Stimulated activated CD8-positive, alpha-beta memory T cell treated with anti-CD3 and anti-CD28 coated beads, Interleukin-15, amount 100 ng/mL, for 24 hours (primary cell): ENCODE data around the gene NIM1K.
A peak's percentile ranks its signal among the peaks of the same experiment; 100 is the strongest.
"Not testable (repeated sequence)": the region's sequence is repeated elsewhere in the genome, so short reads cannot be mapped to it uniquely, and the experiment has no call there.

Experiments used
- DNase-seq: peaks from one replicate; pipeline ENCODE4 v3.0.0-alpha.2; 2020; ENCODE audit warnings: low read depth

NIM1K gene

GRCh38 chr5:43190755-43191603 is 1.0 kb upstream of the NIM1K start:
- no peak for DNase-seq

GRCh38 chr5:43192558-43193180 is 644 bp downstream of the NIM1K start:
- peak; percentile 1 for DNase-seq

GRCh38 chr5:43193181-43193893 is 1.3 kb downstream of the NIM1K start:
- DNase-seq = no peak

- no peak for DNase-seq
These were observed 1.9 kb downstream of the NIM1K start for GRCh38 chr5:43193894-43194265.

- no peak for DNase-seq
These were observed 3.7 kb downstream of the NIM1K start for GRCh38 chr5:43195670-43196265.

GRCh38 chr5:43197535-43197934 is 5.5 kb downstream of the NIM1K start:
- no peak for DNase-seq

GRCh38 chr5:43201442-43201841 is 9.4 kb downstream of the NIM1K start:
- not testable (repeated sequence) for DNase-seq

- DNase-seq = no peak
These were observed 10.4 kb downstream of the NIM1K start for GRCh38 chr5:43202380-43202779.

- no peak for DNase-seq
These were observed 11.3 kb downstream of the NIM1K start for GRCh38 chr5:43203373-43203772.

GRCh38 chr5:43204958-43205357 is 12.9 kb downstream of the NIM1K start:
- DNase-seq = no peak

GRCh38 chr5:43207601-43208000 is 15.6 kb downstream of the NIM1K start:
- DNase-seq = no peak

GRCh38 chr5:43208658-43209057 is 16.6 kb downstream of the NIM1K start:
- DNase-seq = no peak

- DNase-seq = no peak
These were observed 17.0 kb downstream of the NIM1K start for GRCh38 chr5:43209060-43209459.

GRCh38 chr5:43209833-43210232 is 17.8 kb downstream of the NIM1K start:
- DNase-seq = no peak

- DNase-seq = no peak
These were observed 18.5 kb downstream of the NIM1K start for GRCh38 chr5:43210570-43210969.

- no peak for DNase-seq
These were observed 21.9 kb downstream of the NIM1K start for GRCh38 chr5:43213951-43214350.

- no peak for DNase-seq
These were observed 23.1 kb downstream of the NIM1K start for GRCh38 chr5:43215073-43215631.

- no peak for DNase-seq
These were observed 24.9 kb downstream of the NIM1K start for GRCh38 chr5:43216941-43217340.

- DNase-seq = no peak
These were observed 27.1 kb downstream of the NIM1K start for GRCh38 chr5:43219120-43219519.

- no peak for DNase-seq
These were observed 29.5 kb downstream of the NIM1K start for GRCh38 chr5:43221502-43221901.

GRCh38 chr5:43225649-43226245 is 33.7 kb downstream of the NIM1K start:
- no peak for DNase-seq

- no peak for DNase-seq
These were observed 35.6 kb downstream of the NIM1K start for GRCh38 chr5:43227655-43228054.
